Measurements from ENCODE around the gene TNS1.

Gene TNS1

GRCh38 chr2:217802876-217803652 is 199.7 kb downstream of the TNS1 start:
- peaks cover 5 to 93% (median 90%) of the 10 kb centered on the region in 5 donors for H3K36me3 ChIP-seq (ENCODE audit: control insufficient read depth in 5 of 5, insufficient read depth in 5 of 5, low read length in 5 of 5)
- H3K4me3 ChIP-seq (ENCODE audit: low read depth in 1 of 5, low read length in 5 of 5): no peak overlapping the region
- H3K9me3 ChIP-seq (ENCODE audit: control insufficient read depth in 5 of 5, low read length in 5 of 5): no peaks in the 10 kb centered on the region
- H3K27me3 ChIP-seq (ENCODE audit: control insufficient read depth in 5 of 5, insufficient read depth in 4 of 5, low read length in 5 of 5): no peaks in the 10 kb centered on the region
- H3K9ac ChIP-seq (ENCODE audit: low read length in 5 of 5): no peak overlapping the region
- H3K4me1 ChIP-seq (ENCODE audit: control insufficient read depth in 5 of 5, insufficient read depth in 5 of 5, low read length in 5 of 5): peaks cover 2 to 62% (median 53%) of the 10 kb centered on the region in 5 donors
- H3K27ac ChIP-seq (ENCODE audit: low read depth, low read length): peak overlapping the region; percentile 29

- no peak overlapping the region for H3K9ac ChIP-seq (ENCODE audit: low read length in 5 of 5)
- H3K36me3 ChIP-seq (ENCODE audit: control insufficient read depth in 5 of 5, insufficient read depth in 5 of 5, low read length in 5 of 5): peaks cover 5 to 92% (median 84%) of the 10 kb centered on the region in 5 donors
- H3K4me3 ChIP-seq (ENCODE audit: low read depth in 1 of 5, low read length in 5 of 5): no peak overlapping the region
- no peaks in the 10 kb centered on the region for H3K9me3 ChIP-seq (ENCODE audit: control insufficient read depth in 5 of 5, low read length in 5 of 5)
- peak overlapping the region; percentile 29 for H3K27ac ChIP-seq (ENCODE audit: low read depth, low read length)
- peaks cover 6 to 62% (median 54%) of the 10 kb centered on the region in 5 donors for H3K4me1 ChIP-seq (ENCODE audit: control insufficient read depth in 5 of 5, insufficient read depth in 5 of 5, low read length in 5 of 5)
- H3K27me3 ChIP-seq (ENCODE audit: control insufficient read depth in 5 of 5, insufficient read depth in 4 of 5, low read length in 5 of 5): no peaks in the 10 kb centered on the region
Measured at GRCh38 chr2:217802266-217802665, 200.5 kb downstream of the TNS1 start.

GRCh38 chr2:217801711-217802110 is 201.1 kb downstream of the TNS1 start:
- H3K9me3 ChIP-seq (ENCODE audit: control insufficient read depth in 5 of 5, low read length in 5 of 5): no peaks in the 10 kb centered on the region
- H3K27me3 ChIP-seq (ENCODE audit: control insufficient read depth in 5 of 5, insufficient read depth in 4 of 5, low read length in 5 of 5): no peaks in the 10 kb centered on the region
- H3K4me3 ChIP-seq (ENCODE audit: low read depth in 1 of 5, low read length in 5 of 5): no peak overlapping the region
- H3K27ac ChIP-seq (ENCODE audit: low read depth, low read length): peak overlapping the region; percentile 29
- H3K4me1 ChIP-seq (ENCODE audit: control insufficient read depth in 5 of 5, insufficient read depth in 5 of 5, low read length in 5 of 5): peaks cover 6 to 62% (median 52%) of the 10 kb centered on the region in 5 donors
- no peak overlapping the region for H3K9ac ChIP-seq (ENCODE audit: low read length in 5 of 5)
- peaks cover 0 to 87% (median 78%) of the 10 kb centered on the region in 5 donors for H3K36me3 ChIP-seq (ENCODE audit: control insufficient read depth in 5 of 5, insufficient read depth in 5 of 5, low read length in 5 of 5)

DNA sequence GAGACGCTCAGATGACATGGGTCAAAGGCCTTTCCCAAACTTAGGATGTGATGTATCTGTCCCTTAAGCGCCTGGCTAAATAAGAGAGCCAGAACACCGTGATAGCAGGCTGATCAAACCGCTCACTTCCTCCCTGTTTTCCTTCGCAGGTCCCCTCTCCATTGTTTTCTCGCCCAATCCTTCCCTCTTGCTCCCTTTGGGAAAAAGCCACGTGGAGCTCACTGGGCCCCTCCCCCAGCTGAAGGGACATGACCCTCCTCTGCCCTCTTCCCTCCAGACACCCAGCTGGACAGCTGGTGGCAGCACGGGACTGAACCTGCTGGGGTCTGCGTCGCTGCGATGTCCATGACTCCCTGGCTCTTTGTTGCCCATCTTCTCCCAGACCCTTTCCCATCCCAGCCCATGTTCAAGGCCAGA is 201.7 kb downstream of the TNS1 start:
- H3K27me3 ChIP-seq (ENCODE audit: control insufficient read depth in 5 of 5, insufficient read depth in 4 of 5, low read length in 5 of 5): no peaks in the 10 kb centered on the region
- H3K27ac ChIP-seq (ENCODE audit: low read depth, low read length): peak overlapping the region; percentile 65
- peaks cover 6 to 58% (median 51%) of the 10 kb centered on the region in 5 donors for H3K4me1 ChIP-seq (ENCODE audit: control insufficient read depth in 5 of 5, insufficient read depth in 5 of 5, low read length in 5 of 5)
- peaks cover 0 to 82% (median 72%) of the 10 kb centered on the region in 5 donors for H3K36me3 ChIP-seq (ENCODE audit: control insufficient read depth in 5 of 5, insufficient read depth in 5 of 5, low read length in 5 of 5)
- H3K9me3 ChIP-seq (ENCODE audit: control insufficient read depth in 5 of 5, low read length in 5 of 5): no peaks in the 10 kb centered on the region
- no peak overlapping the region for H3K9ac ChIP-seq (ENCODE audit: low read length in 5 of 5)
- H3K4me3 ChIP-seq (ENCODE audit: low read depth in 1 of 5, low read length in 5 of 5): no peak overlapping the region

GRCh38 chr2:217800433-217801114 is 202.2 kb downstream of the TNS1 start:
- no peaks in the 10 kb centered on the region for H3K9me3 ChIP-seq (ENCODE audit: control insufficient read depth in 5 of 5, low read length in 5 of 5)
- peaks cover 0 to 76% (median 67%) of the 10 kb centered on the region in 5 donors for H3K36me3 ChIP-seq (ENCODE audit: control insufficient read depth in 5 of 5, insufficient read depth in 5 of 5, low read length in 5 of 5)
- H3K27ac ChIP-seq (ENCODE audit: low read depth, low read length): peak overlapping the region; percentile 65
- H3K9ac ChIP-seq (ENCODE audit: low read length in 5 of 5): peak overlapping the region in 1 of 5 donors; percentile 4
- no peaks in the 10 kb centered on the region for H3K27me3 ChIP-seq (ENCODE audit: control insufficient read depth in 5 of 5, insufficient read depth in 4 of 5, low read length in 5 of 5)
- H3K4me3 ChIP-seq (ENCODE audit: low read depth in 1 of 5, low read length in 5 of 5): no peak overlapping the region
- peaks cover 6 to 58% (median 52%) of the 10 kb centered on the region in 5 donors for H3K4me1 ChIP-seq (ENCODE audit: control insufficient read depth in 5 of 5, insufficient read depth in 5 of 5, low read length in 5 of 5)

- no peak overlapping the region for H3K9ac ChIP-seq (ENCODE audit: low read length in 5 of 5)
- H3K36me3 ChIP-seq (ENCODE audit: control insufficient read depth in 5 of 5, insufficient read depth in 5 of 5, low read length in 5 of 5): peaks cover 0 to 69% (median 64%) of the 10 kb centered on the region in 5 donors
- no peaks in the 10 kb centered on the region for H3K9me3 ChIP-seq (ENCODE audit: control insufficient read depth in 5 of 5, low read length in 5 of 5)
- no peaks in the 10 kb centered on the region for H3K27me3 ChIP-seq (ENCODE audit: control insufficient read depth in 5 of 5, insufficient read depth in 4 of 5, low read length in 5 of 5)
- peaks cover 9 to 58% (median 55%) of the 10 kb centered on the region in 5 donors for H3K4me1 ChIP-seq (ENCODE audit: control insufficient read depth in 5 of 5, insufficient read depth in 5 of 5, low read length in 5 of 5)
- H3K27ac ChIP-seq (ENCODE audit: low read depth, low read length): peak overlapping the region; percentile 65
- H3K4me3 ChIP-seq (ENCODE audit: low read depth in 1 of 5, low read length in 5 of 5): no peak overlapping the region
Measured at GRCh38 chr2:217799563-217800432, 203.0 kb downstream of the TNS1 start.

DNA sequence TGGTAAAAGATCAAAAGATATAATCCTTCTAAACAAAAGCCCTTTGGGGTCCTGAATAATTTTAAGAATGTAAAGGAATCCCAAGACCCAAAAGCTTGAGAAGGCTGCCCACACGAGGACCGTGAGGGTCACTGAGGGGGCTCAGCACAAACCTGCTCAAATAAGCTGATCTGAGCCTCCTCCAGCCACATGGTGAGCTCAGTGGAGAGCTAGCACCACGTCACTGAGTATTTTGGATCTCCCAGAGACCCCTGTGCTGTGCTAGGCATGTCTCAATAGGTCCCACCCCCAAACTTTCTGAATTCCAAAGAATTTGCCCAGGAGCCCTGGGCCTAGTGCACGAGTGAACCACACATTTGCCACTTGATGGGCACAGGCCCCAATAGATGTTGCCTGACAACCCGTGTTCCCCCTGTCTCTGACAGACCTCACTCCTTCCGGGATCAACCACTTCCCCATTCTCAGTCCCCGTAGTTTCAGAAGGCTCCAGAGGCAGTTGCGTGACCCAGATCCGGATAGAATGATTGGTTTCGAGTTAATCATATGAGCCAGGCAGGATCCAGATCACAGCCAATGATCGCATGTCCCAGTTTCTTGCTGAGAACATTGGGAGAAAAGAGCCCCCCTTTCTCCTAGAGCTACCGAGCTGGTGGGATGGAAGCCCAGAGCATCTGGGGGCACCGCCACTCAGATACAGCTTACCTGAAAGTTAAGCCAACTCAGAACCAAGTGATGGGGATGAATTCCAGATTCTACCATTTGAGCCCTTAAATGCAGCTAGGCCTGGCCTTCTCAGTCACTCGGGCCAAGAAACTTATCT is 203.8 kb downstream of the TNS1 start:
- H3K9me3 ChIP-seq (ENCODE audit: control insufficient read depth in 5 of 5, low read length in 5 of 5): no peaks in the 10 kb centered on the region
- H3K4me3 ChIP-seq (ENCODE audit: low read depth in 1 of 5, low read length in 5 of 5): no peak overlapping the region
- no peaks in the 10 kb centered on the region for H3K27me3 ChIP-seq (ENCODE audit: control insufficient read depth in 5 of 5, insufficient read depth in 4 of 5, low read length in 5 of 5)
- H3K9ac ChIP-seq (ENCODE audit: low read length in 5 of 5): no peak overlapping the region
- H3K36me3 ChIP-seq (ENCODE audit: control insufficient read depth in 5 of 5, insufficient read depth in 5 of 5, low read length in 5 of 5): peaks cover 0 to 60% (median 56%) of the 10 kb centered on the region in 5 donors
- peaks cover 15 to 67% (median 63%) of the 10 kb centered on the region in 5 donors for H3K4me1 ChIP-seq (ENCODE audit: control insufficient read depth in 5 of 5, insufficient read depth in 5 of 5, low read length in 5 of 5)
- H3K27ac ChIP-seq (ENCODE audit: low read depth, low read length): peak overlapping the region; percentile 65

- Histone ChIP-seq H3K27me3 (ENCODE audit: control insufficient read depth in 5 of 5, insufficient read depth in 4 of 5, low read length in 5 of 5) (no peaks in the 10 kb centered on the region), H3K36me3 (ENCODE audit: control insufficient read depth in 5 of 5, insufficient read depth in 5 of 5, low read length in 5 of 5) (peaks cover 0 to 53% (median 48%) of the 10 kb centered on the region in 5 donors), H3K9me3 (ENCODE audit: control insufficient read depth in 5 of 5, low read length in 5 of 5) (no peaks in the 10 kb centered on the region), H3K4me1 (ENCODE audit: control insufficient read depth in 5 of 5, insufficient read depth in 5 of 5, low read length in 5 of 5) (peaks cover 19 to 71% (median 68%) of the 10 kb centered on the region in 5 donors), H3K9ac (ENCODE audit: low read length in 5 of 5) (no peak overlapping the region), H3K4me3 (ENCODE audit: low read depth in 1 of 5, low read length in 5 of 5) (no peak overlapping the region), H3K27ac (ENCODE audit: low read depth, low read length) (peak overlapping the region; percentile 65)
Measured at GRCh38 chr2:217798191-217798590, 204.6 kb downstream of the TNS1 start.

GRCh38 chr2:217797661-217798069 is 205.1 kb downstream of the TNS1 start:
- Histone ChIP-seq H3K4me1 (ENCODE audit: control insufficient read depth in 5 of 5, insufficient read depth in 5 of 5, low read length in 5 of 5) (peaks cover 19 to 69% (median 64%) of the 10 kb centered on the region in 5 donors), H3K27ac (ENCODE audit: low read depth, low read length) (peak overlapping the region; percentile 65), H3K36me3 (ENCODE audit: control insufficient read depth in 5 of 5, insufficient read depth in 5 of 5, low read length in 5 of 5) (peaks cover 0 to 47% (median 43%) of the 10 kb centered on the region in 5 donors), H3K9ac (ENCODE audit: low read length in 5 of 5) (peak overlapping the region in 1 of 5 donors; percentile 16), H3K9me3 (ENCODE audit: control insufficient read depth in 5 of 5, low read length in 5 of 5) (no peaks in the 10 kb centered on the region), H3K27me3 (ENCODE audit: control insufficient read depth in 5 of 5, insufficient read depth in 4 of 5, low read length in 5 of 5) (no peaks in the 10 kb centered on the region), H3K4me3 (ENCODE audit: low read depth in 1 of 5, low read length in 5 of 5) (no peak overlapping the region)

Data from subcutaneous abdominal adipose tissue (tissue), 5 donors.